BJ (cell line): ENCODE data around the gene MTSS2. TPM values are rescaled to one million over a fixed set of nuclear protein-coding genes. Genes with fewer than 3 reads are reported as not detected.

Experiments
- CTCF ChIA-PET: fragments of 350-600 bp; formaldehyde crosslinking; extraction: SDS; loops from one replicate; lab custom pipeline; 2021; ENCODE audit warnings: antibody characterized with exemption, inconsistent platforms; lab: Yijun Ruan, JAX
- POLR2A ChIA-PET: fragments of 300-600 bp; sonication (Branson Sonifier 250); formaldehyde crosslinking; extraction: SDS; loops from one replicate; lab custom pipeline; 2021; ENCODE audit warnings: antibody characterized with exemption; lab: Charles Lee
- DNase-seq: peaks from one replicate; pipeline ENCODE4 v3.0.0-alpha.2; 2011; ENCODE audit warnings: low read depth
- H3K27me3 ChIP-seq: 2 replicates; pipeline ENCODE4 v1.6.0; 2011; ENCODE audit warnings: low read length; ENCODE audit not compliant: control insufficient read depth, insufficient read depth
- H3K36me3 ChIP-seq: 2 replicates; pipeline ENCODE4 v1.5.1; 2011; ENCODE audit warnings: low read length; ENCODE audit not compliant: control insufficient read depth, insufficient read depth
- H3K4me3 ChIP-seq: 2 replicates; pipeline ENCODE4 v1.5.1; 2011; ENCODE audit warnings: low read depth, mild to moderate bottlenecking, control low read depth, low read length
- polyA plus RNA-seq: library from polyadenylated mRNA; depleted of rRNA; stranded (reverse); fragments of >200 nt; gene quantifications from 2 replicates; pipeline ENCODE4 v1.2.3, GENCODE V29; 2011
- TF ChIP-seq, protein P1 (sequence below): IDR thresholded peaks from 2 replicates; pipeline ENCODE4 v1.5.1; 2011; ENCODE audit warnings: low read depth, mild to moderate bottlenecking, control low read depth, inconsistent platforms, low read length, moderate library complexity; ENCODE audit not compliant: insufficient read depth

The MTSS2 gene
- polyA plus RNA-seq, 1 experiment: 170 TPM

DNA sequence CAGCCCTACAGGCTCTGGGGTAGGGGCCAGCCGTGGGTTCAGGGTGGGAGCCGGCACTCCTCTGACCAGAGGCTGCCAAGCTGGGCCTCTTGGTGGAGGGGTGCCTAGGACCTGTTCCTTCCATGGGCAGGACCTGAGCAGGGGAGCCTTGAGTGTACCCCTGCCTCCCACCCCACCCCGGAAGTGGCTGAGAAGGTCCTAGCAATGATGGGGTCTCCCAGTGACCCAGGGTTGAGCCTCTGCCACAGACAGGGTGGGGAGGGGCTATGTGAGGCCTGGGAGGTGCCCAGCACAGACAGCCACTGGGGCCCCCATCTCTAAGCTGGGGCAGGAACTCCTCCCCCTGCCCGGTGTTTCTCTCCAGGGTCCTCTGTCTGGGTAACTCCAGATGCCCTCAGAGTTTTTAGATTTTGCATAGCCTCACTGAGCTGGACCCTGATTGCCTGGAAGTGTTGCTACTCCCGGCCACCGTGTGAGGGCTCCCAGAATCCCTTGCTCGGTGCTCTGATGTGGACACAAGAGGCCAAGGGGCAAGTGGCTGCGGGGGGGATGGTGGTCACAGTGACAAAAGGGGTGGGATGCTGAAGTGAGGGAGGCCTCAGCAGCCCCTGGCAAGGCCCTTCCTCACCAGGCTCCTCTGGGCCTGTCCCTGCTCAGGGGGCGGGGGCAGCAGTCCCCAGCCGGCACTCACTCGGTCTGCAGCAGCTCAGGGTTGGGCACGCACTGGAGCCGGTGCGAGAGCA, 6.4 kb upstream of the MTSS2 start:
- TF ChIP-seq, protein P1, sequence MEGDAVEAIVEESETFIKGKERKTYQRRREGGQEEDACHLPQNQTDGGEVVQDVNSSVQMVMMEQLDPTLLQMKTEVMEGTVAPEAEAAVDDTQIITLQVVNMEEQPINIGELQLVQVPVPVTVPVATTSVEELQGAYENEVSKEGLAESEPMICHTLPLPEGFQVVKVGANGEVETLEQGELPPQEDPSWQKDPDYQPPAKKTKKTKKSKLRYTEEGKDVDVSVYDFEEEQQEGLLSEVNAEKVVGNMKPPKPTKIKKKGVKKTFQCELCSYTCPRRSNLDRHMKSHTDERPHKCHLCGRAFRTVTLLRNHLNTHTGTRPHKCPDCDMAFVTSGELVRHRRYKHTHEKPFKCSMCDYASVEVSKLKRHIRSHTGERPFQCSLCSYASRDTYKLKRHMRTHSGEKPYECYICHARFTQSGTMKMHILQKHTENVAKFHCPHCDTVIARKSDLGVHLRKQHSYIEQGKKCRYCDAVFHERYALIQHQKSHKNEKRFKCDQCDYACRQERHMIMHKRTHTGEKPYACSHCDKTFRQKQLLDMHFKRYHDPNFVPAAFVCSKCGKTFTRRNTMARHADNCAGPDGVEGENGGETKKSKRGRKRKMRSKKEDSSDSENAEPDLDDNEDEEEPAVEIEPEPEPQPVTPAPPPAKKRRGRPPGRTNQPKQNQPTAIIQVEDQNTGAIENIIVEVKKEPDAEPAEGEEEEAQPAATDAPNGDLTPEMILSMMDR: no peak
- no peak overlapping the region for H3K4me3 ChIP-seq
- DNase-seq: no peak
- no peaks in the 10 kb centered on the region; the same call in 1 of the 2 replicates for H3K36me3 ChIP-seq
- POLR2A ChIA-PET: interaction anchor here (0.6 to 1.6 kb wide), 3 partner anchors 11 to 79 kb away, joined by 3 to 10 read pairs (median 6); no protein-coding TSS in a partner anchor
- CTCF ChIA-PET: interaction anchor here (0.6 to 6.5 kb wide), 6 partner anchors 11 to 79 kb away, joined by 3 to 64 read pairs (median 7); no protein-coding TSS in a partner anchor
- H3K27me3 ChIP-seq: no peaks in the 10 kb centered on the region

- DNase-seq: peak; percentile 96
- Histone ChIP-seq H3K27me3 (no peaks in the 10 kb centered on the region), H3K4me3 (no peak overlapping the region), H3K36me3 (no peaks in the 10 kb centered on the region; the same call in 1 of the 2 replicates)
- ChIA-PET POLR2A (interaction anchor here (0.6 to 1.6 kb wide), 3 partner anchors 12 to 80 kb away, joined by 3 to 10 read pairs (median 6); no protein-coding TSS in a partner anchor), CTCF (interaction anchor here (0.6 to 6.5 kb wide), 7 partner anchors 9 to 80 kb away, joined by 3 to 64 read pairs (median 6); no protein-coding TSS in a partner anchor)
- TF ChIP-seq, protein P1: no peak
Observed at GRCh38 chr16:70691223-70692129, 5.6 kb upstream of the MTSS2 start.

DNA sequence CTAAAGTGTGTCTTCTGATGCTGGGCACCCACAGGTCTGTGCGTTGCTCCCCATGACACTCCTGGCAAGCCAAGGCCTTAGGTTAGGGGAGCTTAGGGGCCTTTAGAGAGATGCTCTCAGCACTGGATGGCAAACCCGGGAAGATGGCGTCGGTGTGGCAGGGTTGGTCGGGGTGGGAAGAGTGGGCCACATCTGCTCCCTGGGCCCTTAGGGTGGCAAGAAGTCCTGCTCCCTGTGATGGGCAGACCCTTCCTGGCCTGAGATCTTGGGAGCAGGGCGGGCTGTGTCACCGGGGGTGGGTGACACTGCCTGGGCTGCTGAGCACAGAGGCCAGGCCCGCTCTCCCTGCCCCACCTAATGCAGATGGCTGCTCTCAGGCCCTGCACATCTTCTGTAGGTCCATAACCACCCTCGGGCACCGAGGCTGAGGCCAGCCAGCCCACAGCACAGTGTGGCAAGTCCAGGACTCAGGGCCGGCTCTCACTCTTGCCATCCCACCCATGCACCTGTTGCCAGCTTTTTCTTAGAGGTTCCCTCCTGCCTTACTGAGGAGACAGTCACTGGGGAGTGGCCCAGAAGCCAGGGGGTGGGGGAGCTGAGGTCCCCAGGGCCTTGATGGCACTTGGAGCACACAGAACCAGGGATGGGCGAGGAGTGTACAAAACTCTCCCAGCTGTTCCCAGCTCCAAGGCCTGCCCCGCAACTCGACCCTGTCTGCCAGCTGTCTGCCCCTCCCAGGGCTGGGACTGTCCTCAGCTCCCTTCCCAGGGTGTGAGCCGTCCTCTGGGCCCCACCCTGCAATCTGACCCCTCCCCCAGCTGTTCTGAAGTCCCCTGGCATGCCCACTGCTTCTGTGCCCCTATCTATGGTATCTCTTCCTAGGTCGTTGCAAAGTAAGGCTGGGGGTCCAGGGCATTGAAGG, 4.4 kb upstream of the MTSS2 start:
- H3K4me3 ChIP-seq: no peak overlapping the region
- TF ChIP-seq, protein P1: no peak
- H3K27me3 ChIP-seq: no peaks in the 10 kb centered on the region
- H3K36me3 ChIP-seq: no peaks in the 10 kb centered on the region; the same call in 1 of the 2 replicates
- POLR2A ChIA-PET: interaction anchor here (0.7 kb wide), 1 partner anchor 19 kb away, joined by 5 read pairs; no protein-coding TSS in a partner anchor
- no peak for DNase-seq
- CTCF ChIA-PET: interaction anchor here (0.9 to 6.5 kb wide), 6 partner anchors 13 to 81 kb away, joined by 3 to 64 read pairs (median 4); no protein-coding TSS in a partner anchor

DNA sequence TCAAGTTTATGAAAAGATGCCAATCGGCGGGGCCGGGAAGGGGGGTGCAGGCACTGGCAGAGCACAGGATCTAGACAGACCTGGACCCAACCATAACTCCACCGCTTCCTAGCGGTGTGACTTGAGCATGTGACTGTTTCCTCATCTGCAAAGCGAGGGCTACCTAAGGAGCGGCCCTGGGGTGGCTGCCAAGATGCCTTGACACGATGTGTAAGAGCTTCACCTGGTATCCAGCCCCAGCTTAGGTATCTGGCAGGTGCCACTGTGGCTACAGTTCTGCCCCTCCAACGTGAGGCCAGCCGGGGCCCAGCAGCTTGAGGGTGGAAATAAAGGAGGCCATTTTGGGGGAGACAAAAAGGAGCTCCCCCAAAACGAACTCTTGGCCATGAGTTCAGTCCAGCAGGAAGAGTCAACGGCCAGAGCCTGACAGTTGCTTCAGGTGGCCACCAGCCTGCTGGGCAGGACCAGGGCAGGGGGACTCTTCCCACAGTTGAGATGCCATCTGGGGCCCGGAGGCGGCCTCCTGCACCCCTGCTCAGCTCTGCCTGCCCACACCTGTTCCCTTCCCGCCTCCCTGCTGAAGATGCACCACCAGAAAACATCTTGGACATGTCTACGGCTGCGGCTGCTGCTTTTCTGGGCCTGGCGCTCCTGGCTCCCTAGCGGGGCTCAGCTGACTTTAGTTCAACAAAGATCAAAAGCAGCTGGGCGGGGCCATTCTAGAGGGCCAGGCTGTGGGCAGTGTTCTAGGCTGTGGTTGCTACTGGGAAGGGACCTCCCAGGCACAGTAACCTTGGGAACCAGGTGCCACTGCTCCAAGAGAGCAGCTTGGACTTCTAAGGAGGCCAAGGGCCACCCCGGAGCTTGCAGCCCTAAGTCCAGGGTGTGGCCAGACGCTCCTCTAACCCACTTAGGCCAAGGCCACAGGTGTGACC, 3.4 kb upstream of the MTSS2 start:
- TF ChIP-seq, protein P1: no peak
- Histone ChIP-seq H3K36me3 (no peaks in the 10 kb centered on the region; the same call in 1 of the 2 replicates), H3K4me3 (no peak overlapping the region), H3K27me3 (no peaks in the 10 kb centered on the region)
- DNase-seq: no peak
- ChIA-PET CTCF (interaction anchor here (0.9 to 6.5 kb wide), 8 partner anchors 8 to 82 kb away, joined by 3 to 64 read pairs (median 12); no protein-coding TSS in a partner anchor), POLR2A (interaction anchor here (0.5 kb wide), 1 partner anchor 71 kb away, joined by 3 read pairs; no protein-coding TSS in a partner anchor)
